DMS 273 (cell line): ENCODE measurements around the gene PCDHGA2.
A peak's percentile ranks its signal among the peaks of the same experiment; 100 is the strongest.
"Not testable (repeated sequence)": the region's sequence is repeated elsewhere in the genome, so short reads cannot be mapped to it uniquely, and the experiment has no call there.

Experiments used
- DNase-seq: peaks from one replicate; lab custom pipeline; 2025; ENCODE audit not compliant: unreplicated experiment; lab: John Stamatoyannopoulos, UW

PCDHGA2 gene

GRCh38 chr5:141346017-141346416 lies 7.5 kb downstream of the PCDHGA2 start:
- DNase-seq: not testable (repeated sequence)

DNA sequence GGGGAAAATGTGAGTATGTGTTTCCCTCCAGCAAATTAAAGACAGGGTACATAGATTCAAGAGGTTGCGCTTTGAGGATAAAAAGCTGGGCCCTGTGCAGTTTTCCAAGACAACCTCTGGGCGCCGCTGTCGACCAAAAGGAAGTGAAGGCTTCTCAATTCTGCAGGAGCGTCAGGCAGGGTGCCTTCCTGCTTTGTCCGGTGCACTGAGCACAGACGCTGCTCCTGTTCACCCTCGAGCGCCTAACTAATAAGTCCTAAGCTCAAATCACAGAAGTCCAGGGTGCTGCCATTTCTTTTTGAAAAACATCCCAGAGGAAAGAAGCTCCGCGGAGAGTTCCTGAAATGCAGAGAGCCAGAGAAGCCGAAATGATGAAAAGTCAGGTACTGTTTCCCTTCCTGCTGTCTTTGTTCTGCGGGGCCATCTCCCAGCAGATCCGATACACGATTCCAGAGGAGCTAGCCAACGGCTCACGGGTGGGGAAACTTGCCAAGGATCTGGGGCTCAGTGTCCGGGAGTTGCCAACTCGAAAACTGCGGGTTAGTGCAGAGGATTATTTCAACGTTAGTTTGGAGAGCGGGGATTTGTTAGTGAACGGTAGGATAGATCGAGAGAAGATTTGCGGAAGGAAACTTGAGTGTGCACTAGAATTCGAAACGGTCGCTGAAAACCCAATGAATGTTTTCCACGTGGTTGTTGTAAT lies 11.5 kb downstream of the PCDHGA2 start, which contains the start of gene PCDHGB1:
Gene PCDHGB1 (plus strand): TSS at position 183 of the 703 bp plus-strand sequence. CDS start 162 bp downstream, at position 345.
- peak; percentile 88 for DNase-seq

DNA sequence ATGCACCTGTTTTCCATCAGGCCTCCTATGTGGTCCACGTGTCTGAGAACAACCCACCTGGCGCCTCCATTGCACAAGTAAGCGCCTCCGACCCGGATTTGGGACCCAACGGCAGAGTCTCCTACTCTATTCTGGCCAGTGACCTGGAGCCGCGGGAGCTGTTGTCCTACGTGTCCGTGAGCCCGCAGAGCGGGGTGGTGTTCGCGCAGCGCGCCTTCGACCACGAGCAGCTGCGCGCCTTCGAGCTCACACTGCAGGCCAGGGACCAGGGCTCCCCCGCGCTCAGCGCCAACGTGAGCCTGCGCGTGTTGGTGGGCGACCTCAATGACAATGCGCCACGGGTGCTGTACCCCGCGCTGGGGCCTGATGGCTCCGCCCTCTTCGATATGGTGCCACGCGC lies 13.0 kb downstream of the PCDHGA2 start:
- no peak for DNase-seq

DNA sequence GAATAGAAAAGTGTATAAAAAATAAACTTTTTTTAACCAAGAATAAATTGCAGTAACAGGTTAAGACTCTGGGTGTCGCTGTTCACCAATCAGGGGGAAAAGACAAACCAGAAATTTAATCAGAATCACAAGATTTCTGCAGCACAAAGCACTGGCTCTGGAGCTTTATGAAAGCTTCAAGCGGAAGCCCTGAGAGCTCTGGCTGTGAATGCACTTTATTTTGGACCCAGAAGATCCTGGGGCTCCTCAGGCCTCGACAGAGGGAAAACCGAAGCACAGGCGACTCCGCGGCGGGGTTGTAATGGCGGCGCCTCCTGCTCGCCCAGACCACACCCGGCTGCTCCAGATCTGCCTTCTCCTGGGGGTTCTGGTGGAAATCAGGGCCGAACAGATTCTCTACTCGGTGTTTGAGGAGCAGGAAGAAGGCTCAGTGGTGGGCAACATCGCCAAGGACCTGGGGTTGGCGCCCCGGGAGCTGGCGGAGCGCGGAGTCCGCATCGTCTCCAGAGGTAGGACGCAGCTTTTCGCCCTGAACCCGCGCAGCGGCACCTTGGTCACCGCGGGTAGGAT lies 16.4 kb downstream of the PCDHGA2 start, which contains the start of gene PCDHGA4:
Gene PCDHGA4 (plus strand): TSS at position 122 of the 570 bp plus-strand sequence. CDS start 87 bp downstream, at position 209.
- peak; percentile 13 for DNase-seq

DNA sequence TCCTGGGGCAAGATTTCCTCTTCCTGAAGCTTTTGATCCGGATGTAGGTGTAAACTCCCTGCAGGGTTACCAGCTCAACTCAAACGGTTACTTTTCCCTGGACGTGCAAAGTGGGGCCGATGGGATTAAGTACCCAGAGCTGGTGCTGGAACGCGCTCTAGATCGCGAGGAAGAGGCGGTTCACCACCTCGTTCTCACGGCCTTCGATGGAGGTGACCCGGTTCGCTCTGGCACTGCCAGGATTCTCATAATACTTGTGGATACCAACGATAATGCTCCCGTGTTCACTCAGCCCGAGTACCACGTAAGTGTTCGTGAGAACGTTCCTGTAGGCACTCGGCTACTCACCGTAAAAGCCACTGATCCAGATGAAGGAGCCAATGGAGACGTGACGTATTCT lies 17.1 kb downstream of the PCDHGA2 start:
- no peak for DNase-seq

DNA sequence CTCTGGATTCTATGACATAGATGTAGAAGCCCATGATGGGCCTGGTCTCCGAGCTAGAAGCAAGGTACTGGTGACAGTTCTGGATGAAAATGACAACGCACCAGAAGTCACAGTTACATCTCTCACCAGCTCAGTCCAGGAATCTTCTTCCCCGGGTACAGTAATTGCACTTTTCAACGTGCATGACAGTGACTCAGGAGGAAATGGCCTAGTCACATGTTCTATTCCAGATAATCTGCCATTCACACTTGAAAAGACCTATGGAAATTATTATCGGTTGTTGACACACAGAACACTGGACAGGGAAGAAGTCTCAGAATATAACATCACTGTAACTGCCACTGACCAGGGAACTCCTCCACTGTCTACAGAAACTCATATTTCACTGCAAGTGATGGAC lies 17.6 kb downstream of the PCDHGA2 start:
- no peak for DNase-seq

DNA sequence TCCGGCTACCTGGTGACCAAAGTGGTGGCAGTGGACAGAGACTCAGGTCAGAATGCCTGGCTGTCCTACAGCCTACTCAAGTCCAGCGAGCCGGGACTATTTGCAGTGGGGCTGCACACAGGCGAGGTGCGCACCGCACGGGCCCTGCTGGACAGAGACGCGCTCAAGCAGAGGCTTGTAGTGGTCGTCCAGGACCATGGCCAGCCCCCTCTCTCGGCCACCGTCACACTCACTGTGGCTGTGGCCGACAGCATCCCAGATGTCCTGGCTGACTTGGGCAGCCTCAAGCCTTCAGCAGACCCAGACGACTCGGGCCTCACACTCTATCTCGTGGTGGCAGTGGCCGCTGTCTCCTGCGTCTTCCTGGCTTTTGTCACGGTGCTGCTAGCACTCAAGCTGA lies 18.4 kb downstream of the PCDHGA2 start:
- no peak for DNase-seq

GRCh38 chr5:141359790-141360426 lies 21.3 kb downstream of the PCDHGA2 start, which contains the start of gene PCDHGB2:
Gene PCDHGB2 (plus strand): TSS chr5:141359994. CDS start chr5:141360136, 142 bp downstream.
- peak; percentile 11 for DNase-seq

GRCh38 chr5:141360685-141361084 lies 22.1 kb downstream of the PCDHGA2 start:
- DNase-seq: no peak

GRCh38 chr5:141362719-141363118 lies 24.2 kb downstream of the PCDHGA2 start:
- no peak for DNase-seq

DNA sequence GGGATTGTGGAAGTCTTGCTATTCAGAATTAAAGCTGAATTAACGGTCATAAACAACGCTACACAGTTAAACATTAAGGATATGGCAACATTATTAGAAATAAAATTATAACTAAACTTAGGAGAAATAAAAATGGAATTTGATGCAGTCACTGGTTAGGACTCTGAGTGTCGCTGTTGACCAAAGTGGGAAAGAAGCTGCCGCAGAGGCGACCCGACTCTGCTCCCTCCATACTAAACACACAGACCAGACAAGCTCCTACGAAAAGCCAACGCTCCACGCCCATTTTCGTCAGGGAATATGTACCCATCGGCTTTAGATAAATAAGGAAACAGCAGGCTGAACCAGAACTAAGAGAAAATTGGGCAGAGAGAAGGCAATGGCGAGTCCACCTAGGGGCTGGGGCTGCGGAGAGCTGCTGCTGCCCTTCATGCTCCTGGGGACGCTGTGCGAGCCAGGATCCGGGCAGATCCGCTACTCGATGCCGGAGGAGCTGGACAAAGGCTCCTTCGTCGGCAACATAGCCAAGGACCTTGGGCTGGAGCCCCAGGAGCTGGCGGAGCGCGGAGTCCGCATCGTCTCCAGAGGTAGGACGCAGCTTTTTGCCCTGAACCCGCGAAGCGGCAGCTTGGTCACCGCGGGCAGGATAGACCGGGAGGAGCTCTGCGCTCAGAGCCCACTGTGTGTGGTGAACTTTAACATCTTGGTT lies 25.5 kb downstream of the PCDHGA2 start, which contains the start of gene PCDHGA5:
Gene PCDHGA5 (plus strand): TSS at position 211 of the 709 bp plus-strand sequence. CDS start 169 bp downstream, at position 380.
- DNase-seq: no peak

GRCh38 chr5:141366016-141366896 lies 27.7 kb downstream of the PCDHGA2 start:
- no peak for DNase-seq

DNA sequence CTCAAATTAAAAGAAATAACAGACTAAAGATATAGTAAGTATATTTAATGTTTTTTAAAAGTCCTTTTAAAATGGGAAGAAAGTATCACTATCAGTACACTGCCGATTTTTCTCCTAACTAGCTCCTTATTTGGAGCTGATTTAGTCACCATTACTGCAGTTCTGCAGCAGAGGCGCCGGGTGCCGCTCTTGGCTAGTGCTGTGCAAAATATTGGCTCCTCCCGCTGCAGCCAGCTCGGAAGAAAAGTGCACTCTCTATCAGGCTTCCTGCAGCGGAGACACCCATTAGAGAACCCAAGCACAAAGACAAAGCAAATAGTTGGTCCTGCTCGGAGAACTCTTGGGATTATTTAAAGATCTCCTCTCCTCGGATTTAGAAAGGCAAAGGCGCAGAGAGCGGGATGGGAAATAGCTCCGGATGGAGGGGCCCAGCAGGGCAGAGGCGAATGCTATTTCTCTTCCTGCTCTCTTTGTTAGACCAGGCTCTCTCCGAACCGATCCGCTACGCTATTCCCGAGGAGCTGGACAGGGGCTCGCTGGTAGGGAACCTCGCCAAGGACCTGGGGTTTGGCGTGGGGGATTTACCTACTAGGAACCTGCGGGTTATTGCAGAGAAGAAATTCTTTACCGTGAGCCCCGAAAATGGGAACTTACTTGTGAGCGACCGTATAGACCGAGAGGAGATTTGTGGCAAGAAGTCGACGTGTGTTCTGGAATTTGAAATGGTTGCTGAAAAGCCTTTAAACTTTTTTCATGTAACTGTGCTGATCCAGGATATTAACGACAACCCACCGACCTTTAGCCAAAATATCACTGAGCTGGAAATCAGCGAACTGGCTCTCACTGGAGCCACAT lies 31.7 kb downstream of the PCDHGA2 start, which contains the start of gene PCDHGB3:
Gene PCDHGB3 (plus strand): TSS at position 249 of the 855 bp plus-strand sequence. CDS start 153 bp downstream, at position 402.
- DNase-seq: no peak

- DNase-seq: no peak
These were observed 33.3 kb downstream of the PCDHGA2 start for GRCh38 chr5:141371572-141372475.

- no peak for DNase-seq
These were observed 35.2 kb downstream of the PCDHGA2 start, which contains the start of gene PCDHGA6 for GRCh38 chr5:141373673-141374317. Gene PCDHGA6 (plus strand): TSS chr5:141373891. CDS start chr5:141374084, 193 bp downstream.

DNA sequence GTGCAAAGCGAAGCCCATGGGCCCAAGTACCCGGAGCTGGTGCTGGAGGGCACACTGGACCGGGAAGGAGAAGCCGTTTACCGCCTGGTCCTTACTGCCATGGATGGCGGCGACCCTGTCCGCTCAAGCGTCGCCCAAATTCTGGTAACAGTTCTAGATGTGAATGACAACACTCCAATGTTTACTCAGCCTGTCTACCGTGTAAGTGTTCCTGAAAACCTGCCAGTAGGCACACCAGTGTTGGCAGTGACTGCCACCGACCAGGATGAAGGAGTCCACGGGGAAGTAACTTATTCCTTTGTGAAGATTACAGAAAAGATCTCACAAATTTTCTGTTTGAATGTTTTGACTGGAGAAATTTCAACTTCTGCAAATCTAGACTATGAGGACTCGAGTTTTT lies 36.1 kb downstream of the PCDHGA2 start:
- no peak for DNase-seq

DNA sequence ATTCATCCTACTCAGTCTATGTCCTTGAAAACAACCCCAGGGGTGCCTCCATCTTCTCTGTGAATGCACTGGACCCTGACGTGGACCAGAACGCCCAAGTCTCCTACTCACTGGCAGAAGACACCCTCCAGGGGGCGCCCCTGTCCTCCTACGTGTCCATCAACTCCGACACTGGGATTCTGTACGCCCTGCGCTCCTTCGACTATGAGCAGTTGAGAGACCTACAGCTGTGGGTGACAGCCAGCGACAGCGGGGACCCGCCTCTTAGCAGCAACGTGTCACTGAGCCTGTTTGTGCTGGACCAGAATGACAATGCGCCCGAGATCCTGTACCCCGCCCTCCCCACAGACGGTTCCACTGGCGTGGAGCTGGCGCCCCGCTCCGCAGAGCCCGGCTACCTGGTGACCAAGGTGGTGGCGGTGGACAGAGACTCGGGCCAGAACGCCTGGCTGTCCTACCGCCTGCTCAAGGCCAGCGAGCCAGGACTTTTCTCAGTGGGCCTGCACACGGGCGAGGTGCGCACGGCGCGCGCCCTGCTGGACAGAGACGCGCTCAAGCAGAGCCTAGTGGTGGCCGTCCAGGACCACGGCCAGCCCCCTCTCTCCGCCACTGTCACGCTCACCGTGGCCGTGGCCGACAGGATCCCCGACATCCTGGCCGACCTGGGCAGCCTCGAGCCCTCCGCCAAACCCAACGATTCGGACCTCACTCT lies 37.0 kb downstream of the PCDHGA2 start:
- not testable (repeated sequence) for DNase-seq
